Esophagus muscularis mucosa (tissue), 4 donors: ENCODE data around the gene GCK. TPM values are rescaled to one million over a fixed set of nuclear protein-coding genes. Genes with fewer than 3 reads are reported as not detected.
"Not testable (repeated sequence)": the region's sequence is repeated elsewhere in the genome, so short reads cannot be mapped to it uniquely, and the experiment has no call there.

Experiments
- DNase-seq: peaks from one replicate; pipeline ENCODE4 v3.0.0-alpha.2; 2017; ENCODE audit errors: extremely low spot score
- H3K27ac ChIP-seq, 4 donors: fragments of 200-600 bp; sonication (generic); replicated peaks in 1 of 4; 1 replicate in 3 of 4; 2 replicates in 1 of 4; pipeline ENCODE4 v1.5.1; 2016 to 2019; ENCODE audit warnings: mild to moderate bottlenecking in 1 of 4
- H3K27me3 ChIP-seq, 4 donors: fragments of 200-600 bp; sonication (generic); one replicate each; pipeline versions ENCODE4 v1.5.1 to v1.6.0; 2016 to 2019
- H3K36me3 ChIP-seq, 4 donors: fragments of 200-600 bp; sonication (generic); one replicate each; pipeline ENCODE4 v1.5.1; 2016 to 2019
- H3K4me1 ChIP-seq, 4 donors: fragments of 200-600 bp; sonication (generic); one replicate each; pipeline ENCODE4 v1.5.1; 2016 to 2019
- H3K4me3 ChIP-seq, 4 donors: fragments of 200-600 bp; sonication (generic); 1 replicate in 2 of 4; 2 replicates in 2 of 4; pipeline ENCODE4 v1.5.1; 2016 to 2019; ENCODE audit warnings: mild to moderate bottlenecking in 4 of 4, moderate library complexity in 1 of 4
- H3K9me3 ChIP-seq, 4 donors: fragments of 200-600 bp; sonication (generic); 1 replicate in 3 of 4; 2 replicates in 1 of 4; pipeline ENCODE4 v1.5.1; 2016 to 2019
- EP300 ChIP-seq: sonication (generic); formaldehyde crosslinking; IDR thresholded peaks from one replicate; pipeline ENCODE4 v1.6.1; 2017; ENCODE audit warnings: antibody characterized with exemption
- POLR2A ChIP-seq: fragments of 450-650 bp; IDR thresholded peaks from one replicate; pipeline ENCODE4 v1.6.1; 2017; ENCODE audit warnings: antibody characterized with exemption, moderate library complexity, mild to moderate bottlenecking, low read depth
- POLR2AphosphoS5 ChIP-seq, 2 donors: sonication (generic); formaldehyde crosslinking; IDR thresholded peaks; one replicate each; pipeline ENCODE4 v1.6.1; 2017; ENCODE audit warnings: antibody characterized with exemption in 2 of 2
- WGBS: methylation state at CpG from one replicate; pipeline ENCODE4 v1.1.5; 2018; 5-methylcytosine and 5-hydroxymethylcytosine counted together
- intact Hi-C: fragments of 100-400 bp; cut with DNase I; formaldehyde crosslinking; loops from one replicate; pipeline ENCODE4 v1.15.1; 2023
- total RNA-seq, 4 donors: library from RNA; depleted of rRNA; stranded (reverse); fragments of >200 nt; gene quantifications; one replicate each; pipeline versions ENCODE4 v1.1.0 to v1.2.1, GENCODE V29; 2016
- TF ChIP-seq, protein P1 (sequence below), 3 experiments: fragments of 200-600 bp in 2 of 3; fragments of 450-650 bp in 1 of 3; sonication (generic) in 2 of 3; IDR thresholded peaks; one replicate each; pipeline ENCODE4 v1.5.1; 2017 to 2019; ENCODE audit warnings: antibody characterized with exemption in 3 of 3, mild to moderate bottlenecking in 2 of 3, moderate library complexity in 1 of 3

Gene GCK
- total RNA-seq, 4 donors from 2014 or later = 0.75 to 2.8 (median 1.2) TPM

DNA sequence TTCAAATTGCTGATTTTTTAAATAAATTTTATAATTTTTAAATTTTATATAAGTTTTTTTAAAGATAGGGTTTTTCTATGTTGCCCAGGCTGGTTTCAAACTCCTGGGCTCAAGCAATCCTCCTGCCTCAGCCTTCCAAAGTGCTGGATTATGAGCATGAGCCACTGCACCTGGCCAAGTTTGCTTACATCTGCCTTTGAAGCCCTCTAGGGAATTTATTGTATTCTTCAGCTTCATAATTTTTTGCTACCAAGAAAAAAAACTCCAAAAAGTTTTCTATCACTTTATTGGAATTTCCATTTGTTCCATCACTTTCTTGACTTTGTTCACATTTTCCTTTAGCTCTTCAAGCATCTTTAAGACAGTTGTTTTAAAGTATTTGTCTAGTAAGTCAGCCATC is 62.1 kb downstream of the GCK start:
- Histone ChIP-seq H3K36me3 (no peaks in the 10 kb centered on the region), H3K4me3 (no peak overlapping the region), H3K27me3 (no peaks in the 10 kb centered on the region), H3K9me3 (peaks cover 0 to 5% (median 0%) of the 10 kb centered on the region in 4 donors), H3K4me1 (peaks cover 8 to 24% (median 17%) of the 10 kb centered on the region in 4 donors), H3K27ac (no peak overlapping the region)
- DNase-seq = no peak
- no peak for TF ChIP-seq EP300
- TF ChIP-seq, protein P1, sequence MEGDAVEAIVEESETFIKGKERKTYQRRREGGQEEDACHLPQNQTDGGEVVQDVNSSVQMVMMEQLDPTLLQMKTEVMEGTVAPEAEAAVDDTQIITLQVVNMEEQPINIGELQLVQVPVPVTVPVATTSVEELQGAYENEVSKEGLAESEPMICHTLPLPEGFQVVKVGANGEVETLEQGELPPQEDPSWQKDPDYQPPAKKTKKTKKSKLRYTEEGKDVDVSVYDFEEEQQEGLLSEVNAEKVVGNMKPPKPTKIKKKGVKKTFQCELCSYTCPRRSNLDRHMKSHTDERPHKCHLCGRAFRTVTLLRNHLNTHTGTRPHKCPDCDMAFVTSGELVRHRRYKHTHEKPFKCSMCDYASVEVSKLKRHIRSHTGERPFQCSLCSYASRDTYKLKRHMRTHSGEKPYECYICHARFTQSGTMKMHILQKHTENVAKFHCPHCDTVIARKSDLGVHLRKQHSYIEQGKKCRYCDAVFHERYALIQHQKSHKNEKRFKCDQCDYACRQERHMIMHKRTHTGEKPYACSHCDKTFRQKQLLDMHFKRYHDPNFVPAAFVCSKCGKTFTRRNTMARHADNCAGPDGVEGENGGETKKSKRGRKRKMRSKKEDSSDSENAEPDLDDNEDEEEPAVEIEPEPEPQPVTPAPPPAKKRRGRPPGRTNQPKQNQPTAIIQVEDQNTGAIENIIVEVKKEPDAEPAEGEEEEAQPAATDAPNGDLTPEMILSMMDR (IDR thresholded peaks at IDR 0.05) = no peak
- no peak for TF ChIP-seq POLR2A
- no peak for TF ChIP-seq POLR2AphosphoS5 (IDR thresholded peaks at IDR 0.05)
- intact Hi-C loops = no loop called here

DNA sequence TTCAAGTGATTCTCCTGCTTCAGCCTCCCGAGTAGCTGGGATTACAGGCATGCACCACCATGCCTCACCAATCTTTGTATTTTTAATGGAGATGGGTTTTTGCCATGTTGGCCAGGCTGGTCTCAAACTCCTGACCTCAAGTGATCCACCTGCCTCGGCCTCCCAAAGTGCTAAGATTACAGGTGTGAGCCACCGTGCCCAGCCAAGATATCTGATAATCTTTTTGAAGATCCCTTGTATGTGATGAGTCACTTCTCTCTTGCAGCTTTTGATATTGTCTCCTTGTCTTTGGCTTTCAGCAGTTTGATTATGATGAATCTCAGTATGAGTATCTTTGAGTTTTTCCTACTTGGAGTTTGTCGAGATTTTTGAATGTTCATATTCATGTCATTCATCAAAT is 62.7 kb downstream of the GCK start:
- H3K36me3 ChIP-seq, H3K9me3 ChIP-seq, H3K27me3 ChIP-seq, DNase-seq, H3K4me3 ChIP-seq, intact Hi-C loops, H3K27ac ChIP-seq: not testable (repeated sequence)
- WGBS = 91% methylated on average over 4 of the region's 4 CpGs
- H3K4me1 ChIP-seq = peaks cover 14 to 27% (median 23%) of the 10 kb centered on the region in 4 donors

DNA sequence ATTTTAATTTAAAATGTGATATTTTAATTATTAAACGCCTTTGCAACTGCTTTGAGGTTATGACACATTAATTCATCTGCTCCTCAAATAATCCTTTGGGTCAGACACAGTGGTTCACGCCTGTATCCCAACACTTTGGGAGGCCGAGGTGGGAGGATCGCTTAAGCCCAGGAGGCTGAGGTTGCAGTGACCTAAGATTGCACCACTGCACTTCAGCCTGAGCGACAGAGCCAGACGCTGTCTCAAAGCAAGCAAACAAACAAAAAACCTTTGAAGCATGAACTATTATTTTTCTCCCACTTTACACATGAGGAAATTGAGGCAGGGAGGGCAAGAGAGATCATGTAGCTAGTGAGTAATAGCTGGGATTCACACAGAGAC is 64.4 kb downstream of the GCK start:
- Histone ChIP-seq H3K4me3 (no peak overlapping the region), H3K4me1 (peaks cover 15 to 40% (median 36%) of the 10 kb centered on the region in 4 donors), H3K9me3 (peaks cover 0 to 5% (median 0%) of the 10 kb centered on the region in 4 donors), H3K36me3 (peaks cover 6 to 21% (median 18%) of the 10 kb centered on the region in 4 donors), H3K27me3 (no peaks in the 10 kb centered on the region), H3K27ac (peak overlapping the region in 1 of 4 donors; percentile 95)
- WGBS = 93% methylated on average over 6 of the region's 6 CpGs
- TF ChIP-seq POLR2A (no peak), EP300 (no peak), POLR2AphosphoS5 (IDR thresholded peaks at IDR 0.05) (no peak)
- TF ChIP-seq, protein P1 (IDR thresholded peaks at IDR 0.05) = no peak
- intact Hi-C loops = no loop called here
- no peak for DNase-seq

DNA sequence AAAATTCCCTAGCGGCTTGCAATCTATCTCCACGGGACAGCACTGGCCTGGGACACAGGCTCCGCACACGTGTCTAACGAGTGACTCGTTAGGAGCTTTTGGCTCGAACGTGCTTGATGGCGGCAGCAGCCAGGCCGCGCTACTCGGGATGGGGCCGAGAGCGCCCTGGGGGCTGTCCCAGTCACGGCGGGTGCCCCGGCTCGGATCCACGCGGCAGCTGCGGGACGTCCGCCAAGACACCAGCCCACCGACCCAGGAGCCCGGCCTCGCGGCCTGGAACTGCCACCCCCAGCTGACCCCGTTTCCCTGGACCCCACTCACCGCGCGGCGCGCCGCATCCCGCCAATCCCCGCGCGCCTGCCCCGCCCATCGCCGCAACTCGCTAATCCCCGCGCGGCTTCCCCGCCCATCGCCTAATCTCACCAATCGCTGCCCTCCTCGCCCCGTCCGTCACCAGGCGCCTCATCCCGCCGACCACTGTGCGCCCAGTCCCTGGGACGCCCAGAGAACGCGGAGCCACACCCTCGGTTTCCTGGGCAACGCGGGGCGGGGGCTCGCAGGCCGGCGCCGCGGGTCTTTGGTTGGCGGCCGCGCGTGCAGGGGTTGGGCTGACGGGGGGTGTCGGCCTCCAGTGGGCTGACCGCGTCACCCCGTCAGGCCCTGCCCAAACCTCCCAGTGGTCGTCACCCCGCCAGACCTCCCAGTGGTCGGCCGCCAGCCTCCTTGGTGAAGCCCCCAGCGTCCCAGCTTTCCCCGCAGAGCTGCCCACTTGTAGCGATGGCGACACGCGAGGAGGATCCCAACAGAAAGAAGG is 65.8 kb downstream of the GCK start, which contains the start of gene POLD2:
POLD2 (minus strand) TSS at position 359 of the 814 bp plus-strand sequence. CDS start 1,495 bp downstream, outside the sequence.
- intact Hi-C loops = loop anchor here (2.0 kb wide), 1 partner anchor 41 kb away; the partner anchor contains the start of gene POLM
- peaks cover 22 to 50% (median 40%) of the 10 kb centered on the region in 4 donors for H3K4me1 ChIP-seq
- peak; percentile 99 for DNase-seq
- TF ChIP-seq POLR2AphosphoS5 (IDR thresholded peaks at IDR 0.05) = peak; percentile 54 to 84
- TF ChIP-seq, protein P1 (IDR thresholded peaks at IDR 0.05) = peak in 2 of 3 experiments; percentile 3 to 12
- no peak for TF ChIP-seq EP300
- TF ChIP-seq POLR2A = peak; percentile 70
- H3K27ac ChIP-seq = peak within 1 kb of the TSS; percentile 76 to 95 (median 88)
- no peaks in the 10 kb centered on the region for H3K27me3 ChIP-seq
- H3K9me3 ChIP-seq = peaks cover 0 to 5% (median 0%) of the 10 kb centered on the region in 4 donors
- peaks cover 6 to 34% (median 31%) of the 10 kb centered on the region in 4 donors for H3K36me3 ChIP-seq
- 2% methylated on average over 28 of the region's 86 CpGs for WGBS
- peak within 1 kb of the TSS; percentile 74 to 81 (median 78) for H3K4me3 ChIP-seq

DNA sequence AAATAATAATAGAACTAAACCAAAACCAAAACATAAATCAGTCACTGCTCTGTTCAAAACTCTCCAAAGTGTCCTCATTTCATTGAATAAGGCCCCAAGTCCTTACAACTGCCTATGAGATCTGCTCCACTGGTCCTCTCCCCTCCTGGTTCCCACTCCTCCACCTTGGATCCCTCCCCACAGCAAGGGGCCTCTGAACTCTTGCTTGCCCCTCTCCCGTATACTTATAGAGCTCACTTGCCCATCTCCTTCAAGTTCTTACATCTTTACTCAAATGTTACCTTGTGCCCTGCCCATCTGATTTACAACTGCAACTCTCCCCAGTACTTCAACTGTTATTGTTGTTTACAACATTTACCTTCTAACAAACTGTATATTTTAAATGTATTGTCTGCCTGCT is 66.7 kb downstream of the GCK start:
- Histone ChIP-seq H3K9me3 (peaks cover 0 to 4% (median 0%) of the 10 kb centered on the region in 4 donors), H3K4me1 (peaks cover 22 to 56% (median 40%) of the 10 kb centered on the region in 4 donors), H3K27ac (peak overlapping the region; percentile 76 to 95 (median 88)), H3K27me3 (no peaks in the 10 kb centered on the region), H3K36me3 (peaks cover 6 to 43% (median 39%) of the 10 kb centered on the region in 4 donors), H3K4me3 (peak overlapping the region; percentile 74 to 81 (median 78))
- WGBS = 33% methylated on average over 1 of the region's 1 CpG
- TF ChIP-seq EP300 (no peak), POLR2AphosphoS5 (IDR thresholded peaks at IDR 0.05) (no peak)
- TF ChIP-seq, protein P1 (IDR thresholded peaks at IDR 0.05) = no peak
- no peak for DNase-seq
- intact Hi-C loops = loop anchor here (2.0 kb wide), 1 partner anchor 40 kb away; the partner anchor contains the start of gene POLM
